Astrocyte of the spinal cord (primary cell): Measurements from ENCODE around the gene RBM23.
"Not testable (repeated sequence)": the region's sequence is repeated elsewhere in the genome, so short reads cannot be mapped to it uniquely, and the experiment has no call there.

Experiments
- DNase-seq: peaks from one replicate; pipeline ENCODE4 v3.0.0; 2011; ENCODE audit warnings: low read depth, low spot score
- H3K4me3 ChIP-seq: 2 replicates; pipeline ENCODE4 v1.5.1; 2011; ENCODE audit warnings: low read depth, mild to moderate bottlenecking, low read length, moderate library complexity
- in situ Hi-C: cut with HindIII; loops from 2 replicates; pipeline ENCODE4 v1.10.0; 2017; ENCODE audit warnings: low sequenced_read_pairs
- TF ChIP-seq, protein P1 (sequence below): IDR thresholded peaks from 2 replicates; pipeline ENCODE4 v1.5.1; 2012; ENCODE audit warnings: low read depth, mild to moderate bottlenecking, low read length, inconsistent platforms

Gene RBM23

GRCh38 chr14:22918804-22919600, at the start of gene RBM23:
TSS of gene RBM23 (minus strand) at chr14:22919149.
- TF ChIP-seq, protein P1, sequence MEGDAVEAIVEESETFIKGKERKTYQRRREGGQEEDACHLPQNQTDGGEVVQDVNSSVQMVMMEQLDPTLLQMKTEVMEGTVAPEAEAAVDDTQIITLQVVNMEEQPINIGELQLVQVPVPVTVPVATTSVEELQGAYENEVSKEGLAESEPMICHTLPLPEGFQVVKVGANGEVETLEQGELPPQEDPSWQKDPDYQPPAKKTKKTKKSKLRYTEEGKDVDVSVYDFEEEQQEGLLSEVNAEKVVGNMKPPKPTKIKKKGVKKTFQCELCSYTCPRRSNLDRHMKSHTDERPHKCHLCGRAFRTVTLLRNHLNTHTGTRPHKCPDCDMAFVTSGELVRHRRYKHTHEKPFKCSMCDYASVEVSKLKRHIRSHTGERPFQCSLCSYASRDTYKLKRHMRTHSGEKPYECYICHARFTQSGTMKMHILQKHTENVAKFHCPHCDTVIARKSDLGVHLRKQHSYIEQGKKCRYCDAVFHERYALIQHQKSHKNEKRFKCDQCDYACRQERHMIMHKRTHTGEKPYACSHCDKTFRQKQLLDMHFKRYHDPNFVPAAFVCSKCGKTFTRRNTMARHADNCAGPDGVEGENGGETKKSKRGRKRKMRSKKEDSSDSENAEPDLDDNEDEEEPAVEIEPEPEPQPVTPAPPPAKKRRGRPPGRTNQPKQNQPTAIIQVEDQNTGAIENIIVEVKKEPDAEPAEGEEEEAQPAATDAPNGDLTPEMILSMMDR: no peak
- peak within 1 kb of the TSS; percentile 86 for H3K4me3 ChIP-seq
- peak; percentile 100 for DNase-seq
- in situ Hi-C loops: no loop called here

DNA sequence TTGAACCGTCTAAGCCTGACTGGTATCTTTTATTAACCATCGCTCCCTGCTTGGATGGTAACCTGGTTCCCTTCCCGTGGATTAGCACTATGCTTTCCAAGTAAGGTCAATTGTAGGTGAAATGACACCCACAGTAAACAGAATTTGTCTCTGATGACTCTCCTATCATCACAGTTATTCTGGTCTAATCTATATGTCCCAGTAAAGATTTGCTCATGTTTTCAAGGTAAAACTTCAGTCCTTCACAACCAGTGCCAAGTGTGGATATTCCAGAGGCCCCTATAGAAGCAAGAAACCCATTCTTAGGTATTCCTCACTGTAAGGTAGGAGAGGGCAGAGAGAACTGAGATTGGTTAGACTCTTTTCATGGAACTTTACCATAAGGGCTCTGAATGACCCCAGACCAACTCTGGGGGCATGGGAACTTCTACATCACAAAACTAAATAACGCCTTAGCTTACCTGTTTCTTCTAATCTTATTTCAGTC, 47.9 kb upstream of the RBM23 start:
- TF ChIP-seq, protein P1: no peak
- DNase-seq: no peak
- in situ Hi-C loops: no loop called here
- no peak overlapping the region for H3K4me3 ChIP-seq

DNA sequence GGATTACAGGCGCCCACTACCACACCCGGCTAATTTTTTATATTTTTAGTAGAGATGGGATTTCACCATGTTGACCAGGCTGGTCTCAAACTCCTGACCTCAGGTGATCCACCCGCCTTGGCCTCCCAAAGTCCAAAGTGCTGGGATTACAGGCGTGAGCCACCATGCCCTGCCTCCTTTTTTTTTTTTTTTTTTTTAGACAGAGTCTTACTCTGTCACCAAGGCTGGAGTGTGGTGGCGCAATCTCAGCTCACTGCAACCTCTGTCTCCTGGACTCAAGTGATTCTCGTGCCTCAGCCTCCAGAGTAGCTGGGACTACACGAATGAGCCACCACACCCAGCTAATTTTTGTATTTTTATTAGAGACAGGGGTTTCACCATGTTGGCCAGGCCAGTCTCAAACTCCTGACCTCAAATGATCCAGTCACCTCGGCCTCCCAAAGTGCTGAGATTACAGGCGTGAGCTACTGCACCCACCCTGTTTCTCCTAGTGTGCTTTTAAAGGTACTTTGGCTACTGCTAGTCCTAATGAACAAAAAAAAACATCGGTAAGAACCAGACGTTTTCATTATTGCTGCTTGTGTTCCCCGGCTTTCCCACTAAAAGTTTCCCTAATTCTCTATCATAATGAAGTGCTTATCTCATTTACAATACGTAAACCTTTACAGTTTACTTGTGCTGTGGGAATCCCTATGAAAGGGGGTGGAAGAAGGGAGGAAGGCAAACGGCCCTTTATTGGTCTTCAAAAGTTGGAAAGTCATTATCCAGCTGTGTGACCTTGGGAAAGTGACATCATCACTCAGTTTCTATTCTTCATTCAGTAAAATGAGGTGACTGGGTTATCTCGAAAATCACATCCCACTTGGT, 47.2 kb upstream of the RBM23 start:
- DNase-seq, H3K4me3 ChIP-seq, in situ Hi-C loops: not testable (repeated sequence)

DNA sequence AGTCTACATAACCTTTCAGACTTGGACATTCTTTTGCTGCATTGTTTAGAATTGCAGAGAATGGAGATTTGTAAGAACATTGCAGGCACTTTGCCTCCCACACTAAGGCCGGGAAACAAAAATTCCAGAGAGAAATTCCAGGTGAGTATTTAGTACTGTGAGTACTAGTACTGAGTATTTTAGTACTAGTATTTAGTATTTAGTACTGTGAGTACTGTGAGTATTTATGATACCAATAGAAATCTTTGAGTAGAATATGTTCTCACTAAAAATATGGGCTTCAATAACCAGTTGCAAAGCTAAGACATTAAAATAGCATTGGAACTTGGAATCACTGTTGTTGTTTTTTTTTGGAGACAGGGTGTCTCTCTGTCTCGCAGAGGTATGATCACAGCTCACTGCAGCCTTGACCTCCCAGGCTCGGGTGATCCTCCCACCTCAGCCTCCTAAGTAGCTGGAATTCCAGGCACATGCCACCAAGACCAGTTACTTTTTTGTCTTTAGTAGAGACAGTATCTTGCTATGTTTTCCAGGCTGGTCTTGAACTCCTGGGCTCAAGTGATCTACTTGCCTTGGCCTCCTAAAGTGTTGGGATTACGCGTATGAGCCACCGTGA, 43.2 kb upstream of the RBM23 start:
- TF ChIP-seq, protein P1: no peak
- in situ Hi-C loops: no loop called here

GRCh38 chr14:22955702-22956569, 37.0 kb upstream of the RBM23 start:
- TF ChIP-seq, protein P1: no peak
- peak; percentile 2 for DNase-seq
- in situ Hi-C loops: no loop called here
- peak overlapping the region; percentile 54 for H3K4me3 ChIP-seq

More for the DNA sequence above, 43.2 kb upstream of the RBM23 start:
- DNase-seq: no peak
- H3K4me3 ChIP-seq: no peak overlapping the region

DNA sequence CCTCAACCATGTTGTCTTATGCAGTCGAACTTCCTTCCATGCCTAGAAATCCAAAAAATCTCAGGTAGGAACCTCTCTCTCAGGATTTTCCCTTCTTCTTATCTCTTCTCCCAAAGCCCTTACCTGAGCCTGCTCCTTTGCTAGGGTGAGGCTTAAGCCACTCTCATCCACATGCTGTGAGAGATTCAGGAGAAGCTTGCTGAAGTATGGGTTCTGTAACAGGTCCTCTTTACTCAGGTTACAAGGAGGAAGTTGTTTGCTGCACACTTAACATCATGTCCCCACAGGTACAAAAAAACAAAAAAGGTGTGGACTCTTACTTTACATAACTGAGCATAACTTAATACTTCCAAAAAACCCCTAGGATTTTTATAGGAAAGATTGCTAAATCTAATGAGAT, 33.5 kb upstream of the RBM23 start:
- in situ Hi-C loops: no loop called here
- H3K4me3 ChIP-seq: no peak overlapping the region
- TF ChIP-seq, protein P1: no peak
- DNase-seq: no peak

DNA sequence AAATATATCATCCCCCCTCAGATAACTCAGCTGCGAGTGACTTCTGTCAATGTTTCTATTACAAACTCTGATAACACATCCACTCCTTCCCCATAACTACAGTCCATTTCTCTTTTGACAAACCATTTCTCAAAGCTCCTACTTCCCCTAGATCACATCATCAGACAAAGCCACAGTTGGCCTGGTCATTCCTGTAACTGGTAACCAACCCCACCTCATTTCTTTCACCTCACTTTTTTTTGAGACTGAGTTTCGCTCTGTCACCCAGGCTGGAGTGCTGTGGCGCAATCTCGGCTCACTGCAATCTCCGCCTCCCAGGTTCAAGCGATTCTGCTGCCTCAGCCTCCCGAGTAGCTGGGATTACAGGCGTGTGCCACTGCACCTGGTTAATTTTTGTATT, 32.8 kb upstream of the RBM23 start:
- H3K4me3 ChIP-seq, DNase-seq, in situ Hi-C loops: not testable (repeated sequence)
